HG03025 (cell line): ENCODE results near the gene CLEC20A.

ENCODE experiments used
- ATAC-seq: cut with Tn5 transposase; IDR thresholded peaks from one replicate; pipeline ENCODE4 v1.9.1; 2021; ENCODE audit warnings: mild to moderate bottlenecking, moderate library complexity; ENCODE audit not compliant: unreplicated experiment, low FRiP score

Gene CLEC20A

GRCh38 chr1:178500936-178501554 is 4.3 kb upstream of the CLEC20A start:
- no peak for ATAC-seq

- no peak for ATAC-seq
These were observed 3.5 kb upstream of the CLEC20A start for GRCh38 chr1:178500091-178500770.

GRCh38 chr1:178498896-178499675 is 2.3 kb upstream of the CLEC20A start:
- ATAC-seq = no peak

- ATAC-seq = no peak
These were observed 1.2 kb upstream of the CLEC20A start for GRCh38 chr1:178497903-178498478.

GRCh38 chr1:178495741-178496409 is 889 bp downstream of the CLEC20A start:
- no peak for ATAC-seq

- no peak for ATAC-seq
These were observed 1.6 kb downstream of the CLEC20A start for GRCh38 chr1:178495158-178495557.

GRCh38 chr1:178494569-178494971 is 2.2 kb downstream of the CLEC20A start:
- no peak for ATAC-seq

GRCh38 chr1:178493301-178493741 is 3.4 kb downstream of the CLEC20A start:
- no peak for ATAC-seq

- ATAC-seq = no peak
These were observed 4.4 kb downstream of the CLEC20A start for GRCh38 chr1:178492341-178492740.

GRCh38 chr1:178491721-178492120 is 5.0 kb downstream of the CLEC20A start:
- ATAC-seq = no peak

GRCh38 chr1:178490967-178491366 is 5.8 kb downstream of the CLEC20A start:
- no peak for ATAC-seq

- no peak for ATAC-seq
These were observed 6.6 kb downstream of the CLEC20A start for GRCh38 chr1:178490136-178490535.

- ATAC-seq = no peak
These were observed 7.4 kb downstream of the CLEC20A start for GRCh38 chr1:178489399-178489798.

- no peak for ATAC-seq
These were observed 8.4 kb downstream of the CLEC20A start for GRCh38 chr1:178488393-178488792.

GRCh38 chr1:178487070-178487615 is 9.6 kb downstream of the CLEC20A start:
- ATAC-seq = no peak

GRCh38 chr1:178486100-178487069 is 10.4 kb downstream of the CLEC20A start:
- ATAC-seq = no peak

GRCh38 chr1:178485541-178485981 is 11.2 kb downstream of the CLEC20A start:
- ATAC-seq = no peak

- ATAC-seq = no peak
These were observed 12.0 kb downstream of the CLEC20A start for GRCh38 chr1:178484698-178485225.
